ENCODE measurements around the gene TANGO2.

- TF ChIP-seq CTCF (IDR thresholded peaks at IDR 0.05; ENCODE audit: low read length) = no peak
- no peak for TF ChIP-seq EZH2 (IDR thresholded peaks at IDR 0.05; ENCODE audit: borderline replicate concordance, low read length)
Observed at GRCh38 chr22:20089977-20090729, 69.2 kb downstream of the TANGO2 start.
